ENCODE results near the gene LIM2.

GRCh38 chr19:51357952-51358351 is 29.8 kb downstream of the LIM2 start:
- TF ChIP-seq CTCF (conservative IDR thresholded peaks at IDR 0.05 in 1 of 2, IDR thresholded peaks at IDR 0.05 in 1 of 2; ENCODE audit: extremely low read depth in 1 of 2, insufficient read depth in 1 of 2, low read depth in 1 of 2, low read length in 2 of 2) (no peak), EZH2 (IDR thresholded peaks at IDR 0.05; ENCODE audit: borderline replicate concordance, low read length) (no peak)

Data from mammary epithelial cell (primary cell).